ENCODE results near the gene RMDN2.

The RMDN2 gene

GRCh38 chr2:38057651-38058410 is 132.7 kb downstream of the RMDN2 start:
- DNase-seq, result no peak

GRCh38 chr2:38060236-38061018 is 135.3 kb downstream of the RMDN2 start:
- no peak for DNase-seq

- DNase-seq, result no peak
These were observed 139.9 kb downstream of the RMDN2 start for GRCh38 chr2:38064801-38065501.

- no peak for DNase-seq
These were observed 140.5 kb downstream of the RMDN2 start for GRCh38 chr2:38065502-38066135.

- no peak for DNase-seq
These were observed 141.5 kb downstream of the RMDN2 start for GRCh38 chr2:38066421-38067115.

Measured in NCI-H774 (cell line).